Upper lobe of left lung (tissue), 6 donors: ENCODE measurements around the gene EGFL7. TPM values are rescaled to one million over a fixed set of nuclear protein-coding genes. Genes with fewer than 3 reads are reported as not detected.

ENCODE experiments used
- ATAC-seq, 2 donors: fragments of 200-7000 bp; cut with Tn5 transposase; one replicate each; pipeline ENCODE4 v1.9.1; 2022; ENCODE audit warnings: mild to moderate bottlenecking in 2 of 2, moderate library complexity in 2 of 2; ENCODE audit not compliant: low FRiP score in 2 of 2
- DNase-seq, 2 donors: peaks; one replicate each; pipeline ENCODE4 v3.0.0-alpha.2; 2019 to 2020
- H3K27ac ChIP-seq, 4 donors: fragments of 200-600 bp; sonication (generic); one replicate each; pipeline ENCODE4 v1.5.1; 2016 to 2019
- H3K27me3 ChIP-seq, 4 donors: fragments of 200-600 bp; sonication (generic); one replicate each; pipeline ENCODE4 v1.5.1; 2017 to 2019
- H3K36me3 ChIP-seq, 4 donors: fragments of 200-600 bp; sonication (generic); one replicate each; pipeline ENCODE4 v1.5.1; 2016 to 2019
- H3K4me1 ChIP-seq, 4 donors: fragments of 200-600 bp; sonication (generic); one replicate each; pipeline ENCODE4 v1.5.1; 2018 to 2019
- H3K4me3 ChIP-seq, 4 donors: fragments of 200-600 bp; sonication (generic); one replicate each; pipeline ENCODE4 v1.5.1; 2017 to 2019; ENCODE audit warnings: mild to moderate bottlenecking in 2 of 4, moderate library complexity in 1 of 4
- H3K9me3 ChIP-seq, 4 donors: fragments of 200-600 bp; sonication (generic); one replicate each; pipeline ENCODE4 v1.5.1; 2018 to 2019
- CTCF ChIP-seq, 6 experiments: fragments of 450-650 bp in 4 of 6; fragments of 200-600 bp in 2 of 6; sonication (generic) in 2 of 6; IDR thresholded peaks; one replicate each; pipeline ENCODE4 v1.5.1; 2016 to 2019; ENCODE audit warnings: antibody characterized with exemption in 6 of 6
- EP300 ChIP-seq, 4 donors: sonication (generic); formaldehyde crosslinking; IDR thresholded peaks; one replicate each; pipeline ENCODE4 v1.5.1; 2017; ENCODE audit warnings: antibody characterized with exemption in 4 of 4, control low read depth in 2 of 4
- POLR2A ChIP-seq, 4 donors: fragments of 450-650 bp; IDR thresholded peaks; one replicate each; pipeline ENCODE4 v1.5.1; 2016 to 2017; ENCODE audit warnings: antibody characterized with exemption in 4 of 4, mild to moderate bottlenecking in 2 of 4
- POLR2AphosphoS5 ChIP-seq, 2 donors: sonication (generic); formaldehyde crosslinking; IDR thresholded peaks; one replicate each; pipeline ENCODE4 v1.5.1; 2017; ENCODE audit warnings: antibody characterized with exemption in 2 of 2
- WGBS, 2 donors: methylation state at CpG; one replicate each; pipeline ENCODE4 v1.1.5; 2017 to 2018; 5-methylcytosine and 5-hydroxymethylcytosine counted together
- total RNA-seq, 6 donors: library from RNA; depleted of rRNA in 4 of 6; stranded (reverse); fragments of >200 nt in 4 of 6; gene quantifications; one replicate each; pipeline versions ENCODE4 v1.1.0 to v1.2.1, GENCODE V29; 2016 to 2021
- donor health status: DM: no; HTN: no; CAD: no; lungs with moderate emphysema.
- donor health status: DM: no; HTN: yes; CAD: no; lungs with severe emphysema.

Gene EGFL7
- total RNA-seq, 6 donors from 2014 or later, result 77.9 to 321 (median 165) TPM

- Histone ChIP-seq H3K27ac (peak overlapping the region; percentile 84 to 93 (median 90)), H3K4me3 (peak overlapping the region in 3 of 4 donors; percentile 37 to 51 (median 50)), H3K9me3 (no peaks in the 10 kb centered on the region), H3K36me3 (no peaks in the 10 kb centered on the region), H3K27me3 (peaks cover 0 to 9% (median 0%) of the 10 kb centered on the region in 4 donors), H3K4me1 (peaks cover 28 to 76% (median 39%) of the 10 kb centered on the region in 4 donors)
- TF ChIP-seq EP300 (IDR thresholded peaks at IDR 0.05), result no peak
- no peak for TF ChIP-seq POLR2A (IDR thresholded peaks at IDR 0.05)
- TF ChIP-seq POLR2AphosphoS5 (IDR thresholded peaks at IDR 0.05), result no peak
- TF ChIP-seq CTCF (IDR thresholded peaks at IDR 0.05), result no peak
- DNase-seq (peak in 1 of 2 donors; percentile 62), ATAC-seq (peak in 1 of 2 donors; percentile 0)
- 40 to 64% methylated on average over 9 to 11 of the region's 18 CpGs for WGBS, 2 donors
Measured at GRCh38 chr9:136645352-136645902, 17.3 kb upstream of the EGFL7 start.

GRCh38 chr9:136645903-136646754 lies 16.6 kb upstream of the EGFL7 start:
- Histone ChIP-seq H3K36me3 (no peaks in the 10 kb centered on the region), H3K4me3 (peak overlapping the region; percentile 22 to 51 (median 44)), H3K27ac (peak overlapping the region; percentile 84 to 93 (median 90)), H3K27me3 (peaks cover 0 to 9% (median 0%) of the 10 kb centered on the region in 4 donors), H3K4me1 (peaks cover 28 to 79% (median 42%) of the 10 kb centered on the region in 4 donors), H3K9me3 (no peaks in the 10 kb centered on the region)
- 28 to 48% methylated on average over 9 to 28 of the region's 40 CpGs for WGBS, 2 donors
- TF ChIP-seq CTCF (IDR thresholded peaks at IDR 0.05) (peak in 4 of 6 experiments; percentile 11 to 52 (median 38)), EP300 (IDR thresholded peaks at IDR 0.05) (peak; percentile 75 to 99 (median 95)), POLR2A (IDR thresholded peaks at IDR 0.05) (peak in 1 of 4 donors; percentile 46), POLR2AphosphoS5 (IDR thresholded peaks at IDR 0.05) (peak; percentile 99)
- DNase-seq (peak; percentile 63 to 86), ATAC-seq (peak in 1 of 2 donors; percentile 27)

- TF ChIP-seq CTCF (IDR thresholded peaks at IDR 0.05), result no peak
- TF ChIP-seq EP300 (IDR thresholded peaks at IDR 0.05), result no peak
- no peak for TF ChIP-seq POLR2AphosphoS5 (IDR thresholded peaks at IDR 0.05)
- TF ChIP-seq POLR2A (IDR thresholded peaks at IDR 0.05), result no peak
- DNase-seq (peak in 1 of 2 donors; percentile 68), ATAC-seq (no peak)
- whole genome bisulfite sequencing, 2 donors, result 47 to 52% methylated on average over 19 to 28 of the region's 29 CpGs
- Histone ChIP-seq H3K4me1 (peaks cover 25 to 72% (median 37%) of the 10 kb centered on the region in 4 donors), H3K9me3 (no peaks in the 10 kb centered on the region), H3K4me3 (peak overlapping the region; percentile 22 to 51 (median 44)), H3K27me3 (peaks cover 0 to 9% (median 0%) of the 10 kb centered on the region in 4 donors), H3K27ac (peak overlapping the region; percentile 84 to 93 (median 90)), H3K36me3 (no peaks in the 10 kb centered on the region)
Measured at GRCh38 chr9:136646827-136647711, 15.6 kb upstream of the EGFL7 start.

- TF ChIP-seq POLR2A (IDR thresholded peaks at IDR 0.05), result peak in 1 of 4 donors; percentile 41
- TF ChIP-seq EP300 (IDR thresholded peaks at IDR 0.05), result peak in 2 of 4 donors; percentile 75 to 85
- TF ChIP-seq CTCF (IDR thresholded peaks at IDR 0.05), result no peak
- peak; percentile 65 to 82 for TF ChIP-seq POLR2AphosphoS5 (IDR thresholded peaks at IDR 0.05)
- Histone ChIP-seq H3K27me3 (peaks cover 0 to 9% (median 0%) of the 10 kb centered on the region in 4 donors), H3K36me3 (no peaks in the 10 kb centered on the region), H3K27ac (peak overlapping the region; percentile 65 to 91 (median 75)), H3K4me1 (peaks cover 19 to 64% (median 40%) of the 10 kb centered on the region in 4 donors), H3K4me3 (peak overlapping the region in 2 of 4 donors; percentile 16), H3K9me3 (no peaks in the 10 kb centered on the region)
- WGBS, 2 donors, result 22 to 33% methylated on average over 13 to 16 of the region's 16 CpGs
- DNase-seq (peak; percentile 60 to 65), ATAC-seq (no peak)
Measured at GRCh38 chr9:136648751-136649150, 14.0 kb upstream of the EGFL7 start.
